Transverse colon (tissue), 3 donors: ENCODE measurements around the gene PLPP1.

Experiments
- EP300 ChIP-seq: sonication (generic); formaldehyde crosslinking; IDR thresholded peaks from one replicate; pipeline ENCODE4 v1.6.1; 2017; ENCODE audit warnings: antibody characterized with exemption, low read depth
- POLR2A ChIP-seq: fragments of 450-650 bp; IDR thresholded peaks from one replicate; pipeline ENCODE4 v1.6.1; 2016; ENCODE audit warnings: antibody characterized with exemption, mild to moderate bottlenecking, moderate library complexity
- TF ChIP-seq, protein P1 (sequence below), 5 experiments: fragments of 200-600 bp in 3 of 5; fragments of 450-650 bp in 2 of 5; sonication (generic) in 3 of 5; IDR thresholded peaks; 1 replicate in 2 of 5; 2 replicates in 3 of 5; pipeline ENCODE4 v1.5.1; 2016 to 2017; ENCODE audit warnings: antibody characterized with exemption in 5 of 5, inconsistent platforms in 3 of 5, mild to moderate bottlenecking in 2 of 5, moderate library complexity in 1 of 5

DNA sequence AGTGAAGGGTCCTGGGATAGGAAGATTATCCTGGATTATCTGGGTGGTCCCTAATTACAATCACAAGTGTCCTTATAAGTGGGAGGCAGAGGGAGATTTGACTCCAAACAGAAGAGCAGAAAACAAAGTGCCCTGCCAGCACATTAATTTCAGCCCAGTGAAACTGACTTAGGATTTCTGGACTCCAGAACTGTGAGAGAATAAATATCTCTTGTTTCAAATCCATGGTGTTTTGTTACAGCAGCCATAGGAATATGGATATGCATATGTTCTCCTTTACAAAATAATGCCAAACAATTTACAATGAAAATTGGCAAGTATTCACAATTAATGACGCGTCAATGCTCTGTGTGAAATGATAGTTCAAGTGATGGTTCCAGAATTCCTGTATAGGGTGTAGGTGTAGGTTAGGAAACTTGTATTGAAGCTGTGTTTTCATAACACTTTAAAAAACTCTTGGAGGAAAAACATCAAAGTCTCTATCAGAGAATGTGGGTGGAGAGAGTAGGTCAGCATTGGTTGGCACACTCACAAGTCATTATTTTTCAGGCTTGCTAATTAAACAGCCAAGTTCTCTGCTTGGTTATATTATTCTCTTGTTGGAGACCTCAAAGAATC is 19.9 kb upstream of the PLPP1 start:
- TF ChIP-seq, protein P1, sequence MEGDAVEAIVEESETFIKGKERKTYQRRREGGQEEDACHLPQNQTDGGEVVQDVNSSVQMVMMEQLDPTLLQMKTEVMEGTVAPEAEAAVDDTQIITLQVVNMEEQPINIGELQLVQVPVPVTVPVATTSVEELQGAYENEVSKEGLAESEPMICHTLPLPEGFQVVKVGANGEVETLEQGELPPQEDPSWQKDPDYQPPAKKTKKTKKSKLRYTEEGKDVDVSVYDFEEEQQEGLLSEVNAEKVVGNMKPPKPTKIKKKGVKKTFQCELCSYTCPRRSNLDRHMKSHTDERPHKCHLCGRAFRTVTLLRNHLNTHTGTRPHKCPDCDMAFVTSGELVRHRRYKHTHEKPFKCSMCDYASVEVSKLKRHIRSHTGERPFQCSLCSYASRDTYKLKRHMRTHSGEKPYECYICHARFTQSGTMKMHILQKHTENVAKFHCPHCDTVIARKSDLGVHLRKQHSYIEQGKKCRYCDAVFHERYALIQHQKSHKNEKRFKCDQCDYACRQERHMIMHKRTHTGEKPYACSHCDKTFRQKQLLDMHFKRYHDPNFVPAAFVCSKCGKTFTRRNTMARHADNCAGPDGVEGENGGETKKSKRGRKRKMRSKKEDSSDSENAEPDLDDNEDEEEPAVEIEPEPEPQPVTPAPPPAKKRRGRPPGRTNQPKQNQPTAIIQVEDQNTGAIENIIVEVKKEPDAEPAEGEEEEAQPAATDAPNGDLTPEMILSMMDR (IDR thresholded peaks at IDR 0.05): no peak
- TF ChIP-seq POLR2A (no peak), EP300 (no peak)
